Transverse colon (tissue), 4 donors: ENCODE results near the gene NBAS.

Source experiments
- CTCF ChIP-seq, 5 experiments: fragments of 200-600 bp in 3 of 5; fragments of 450-650 bp in 2 of 5; sonication (generic) in 3 of 5; IDR thresholded peaks; 1 replicate in 2 of 5; 2 replicates in 3 of 5; pipeline ENCODE4 v1.5.1; 2016 to 2017; ENCODE audit warnings: antibody characterized with exemption in 5 of 5, inconsistent platforms in 3 of 5, mild to moderate bottlenecking in 2 of 5, moderate library complexity in 1 of 5
- POLR2A ChIP-seq: fragments of 450-650 bp; IDR thresholded peaks from one replicate; pipeline ENCODE4 v1.6.1; 2016; ENCODE audit warnings: antibody characterized with exemption, mild to moderate bottlenecking, moderate library complexity
- POLR2AphosphoS5 ChIP-seq, 3 donors: sonication (generic); formaldehyde crosslinking; IDR thresholded peaks; one replicate each; pipeline ENCODE4 v1.6.1; 2016; ENCODE audit warnings: antibody characterized with exemption in 3 of 3

- TF ChIP-seq CTCF (IDR thresholded peaks at IDR 0.05) = no peak
- no peak for TF ChIP-seq POLR2A
- no peak for TF ChIP-seq POLR2AphosphoS5 (IDR thresholded peaks at IDR 0.05)
Measured at GRCh38 chr2:15458277-15458676, 102.9 kb downstream of the NBAS start.
